ENCODE results near the gene DNAJC6.

DNA sequence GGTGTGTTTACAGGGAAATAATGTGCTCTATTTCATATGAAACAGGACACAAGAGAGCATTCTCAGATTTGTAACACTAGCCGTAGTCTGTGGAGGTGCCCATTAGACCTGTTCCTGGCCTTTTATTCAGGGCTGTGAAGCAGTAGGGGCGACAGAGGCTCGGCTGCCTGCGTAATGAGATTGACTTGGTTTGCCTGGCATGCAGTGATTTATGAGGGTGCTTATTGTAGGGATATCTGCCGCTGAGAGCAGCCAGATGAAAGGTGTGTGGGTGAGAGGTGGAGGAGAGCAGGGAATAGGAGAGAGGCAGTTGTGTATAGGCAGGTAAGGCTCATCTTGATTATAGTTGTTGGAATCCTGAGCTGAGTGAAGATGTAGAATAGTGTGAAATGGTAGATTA, 51.3 kb downstream of the DNAJC6 start:
- TF ChIP-seq KDM2A (CRISPR knock-in tag; IDR thresholded peaks at IDR 0.05; ENCODE audit: borderline replicate concordance, low read depth): no peak
- TF ChIP-seq EZH2 (conservative IDR thresholded peaks at IDR 0.05; ENCODE audit: low read depth, low read length): no peak
- no peak for TF ChIP-seq DMAP1 (CRISPR knock-in tag; IDR thresholded peaks at IDR 0.05)
- TF ChIP-seq NCOA1 (CRISPR knock-in tag; IDR thresholded peaks at IDR 0.05): no peak
- TF ChIP-seq POLR2A (IDR thresholded peaks at IDR 0.05; ENCODE audit: insufficient read depth in 1 of 2, low read depth in 2 of 2, low read length in 2 of 2): no peak
